Right atrium auricular region (tissue), 2 donors: ENCODE data around the gene C1QTNF6. TPM values are rescaled to one million over a fixed set of nuclear protein-coding genes. Genes with fewer than 3 reads are reported as not detected.

Source experiments
- DNase-seq: peaks from one replicate; pipeline ENCODE4 v3.0.0-alpha.2; 2019; ENCODE audit warnings: low spot score
- H3K27ac ChIP-seq, 2 donors: fragments of 200-600 bp; sonication (generic); 1 replicate in 1 of 2; 2 replicates in 1 of 2; pipeline ENCODE4 v1.5.1; 2016 to 2019
- H3K27me3 ChIP-seq, 2 donors: fragments of 200-600 bp; sonication (generic); one replicate each; pipeline versions ENCODE4 v1.5.1 to v1.6.0; 2017 to 2019
- H3K36me3 ChIP-seq: fragments of 200-600 bp; sonication (generic); one replicate; pipeline ENCODE4 v1.5.1; 2016
- H3K4me1 ChIP-seq, 2 donors: fragments of 200-600 bp; sonication (generic); one replicate each; pipeline versions ENCODE4 v1.5.1 to v1.6.0; 2017 to 2019
- H3K4me3 ChIP-seq, 2 donors: fragments of 200-600 bp; sonication (generic); 1 replicate in 1 of 2; 2 replicates in 1 of 2; pipeline ENCODE4 v1.5.1; 2017 to 2019; ENCODE audit warnings: mild to moderate bottlenecking in 1 of 2, moderate library complexity in 1 of 2
- H3K9me3 ChIP-seq, 2 donors: fragments of 200-600 bp; sonication (generic); one replicate each; pipeline ENCODE4 v1.5.1; 2019
- CTCF ChIP-seq, 2 donors: fragments of 200-600 bp; sonication (generic); IDR thresholded peaks; one replicate each; pipeline ENCODE4 v1.5.1; 2019; ENCODE audit warnings: antibody characterized with exemption in 2 of 2
- total RNA-seq, 2 donors: library from RNA; depleted of rRNA; stranded (reverse); fragments of >200 nt; gene quantifications; one replicate each; pipeline ENCODE4 v1.1.0, GENCODE V29; 2016

The C1QTNF6 gene
- total RNA-seq, 2 donors from 2014 or later: 1.6 to 2.2 TPM

DNA sequence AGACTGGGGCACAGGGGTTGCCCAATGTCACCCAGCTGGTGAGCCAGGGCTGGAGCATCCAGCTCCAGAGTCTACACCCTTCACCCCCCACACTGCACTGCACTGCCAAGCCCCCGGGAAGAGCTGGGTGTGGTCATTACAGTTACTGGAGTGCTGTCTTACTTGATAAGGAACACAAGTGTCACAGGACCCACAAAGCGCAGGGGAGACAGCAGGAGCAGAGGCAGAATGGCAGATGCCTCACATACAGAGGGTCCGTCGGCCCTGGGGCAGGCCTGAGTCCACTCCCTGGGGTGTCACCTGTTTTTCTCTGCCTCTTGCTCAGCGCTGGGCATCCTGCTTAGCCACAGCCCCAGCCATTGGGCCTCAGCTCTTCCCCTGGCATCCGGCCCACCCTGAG, 46.1 kb downstream of the C1QTNF6 start:
- no peaks in the 10 kb centered on the region for H3K9me3 ChIP-seq
- H3K27me3 ChIP-seq: no peaks in the 10 kb centered on the region
- no peak overlapping the region for H3K4me3 ChIP-seq
- no peak for DNase-seq
- H3K27ac ChIP-seq: no peak overlapping the region
- no peak for TF ChIP-seq CTCF (IDR thresholded peaks at IDR 0.05)
- H3K4me1 ChIP-seq: peaks cover 0 to 9% of the 10 kb centered on the region in 2 donors
- H3K36me3 ChIP-seq: no peaks in the 10 kb centered on the region

DNA sequence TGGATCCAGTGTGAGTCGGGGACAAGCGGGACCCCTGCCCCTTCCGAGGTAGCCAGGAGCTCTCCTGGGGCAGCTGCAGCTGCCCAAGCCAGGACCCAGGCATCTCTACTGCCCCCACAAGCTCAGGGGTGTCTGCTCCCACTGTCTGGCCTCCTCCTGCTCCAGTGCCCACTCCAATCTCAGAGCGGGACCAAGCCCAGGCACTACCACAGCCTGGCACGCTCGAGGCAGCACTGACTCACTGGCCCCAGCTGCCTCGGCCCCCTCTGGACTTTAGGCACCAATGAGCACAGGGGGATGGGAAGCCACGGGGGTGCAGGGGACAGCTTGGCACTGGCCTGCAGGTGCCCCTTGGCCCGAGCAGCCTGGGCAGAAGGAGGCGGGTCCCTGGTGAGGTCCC, 46.6 kb downstream of the C1QTNF6 start:
- H3K27me3 ChIP-seq: no peaks in the 10 kb centered on the region
- DNase-seq: no peak
- no peaks in the 10 kb centered on the region for H3K9me3 ChIP-seq
- H3K4me3 ChIP-seq: no peak overlapping the region
- H3K36me3 ChIP-seq: no peaks in the 10 kb centered on the region
- peaks cover 0 to 9% of the 10 kb centered on the region in 2 donors for H3K4me1 ChIP-seq
- TF ChIP-seq CTCF (IDR thresholded peaks at IDR 0.05): no peak
- H3K27ac ChIP-seq: no peak overlapping the region

DNA sequence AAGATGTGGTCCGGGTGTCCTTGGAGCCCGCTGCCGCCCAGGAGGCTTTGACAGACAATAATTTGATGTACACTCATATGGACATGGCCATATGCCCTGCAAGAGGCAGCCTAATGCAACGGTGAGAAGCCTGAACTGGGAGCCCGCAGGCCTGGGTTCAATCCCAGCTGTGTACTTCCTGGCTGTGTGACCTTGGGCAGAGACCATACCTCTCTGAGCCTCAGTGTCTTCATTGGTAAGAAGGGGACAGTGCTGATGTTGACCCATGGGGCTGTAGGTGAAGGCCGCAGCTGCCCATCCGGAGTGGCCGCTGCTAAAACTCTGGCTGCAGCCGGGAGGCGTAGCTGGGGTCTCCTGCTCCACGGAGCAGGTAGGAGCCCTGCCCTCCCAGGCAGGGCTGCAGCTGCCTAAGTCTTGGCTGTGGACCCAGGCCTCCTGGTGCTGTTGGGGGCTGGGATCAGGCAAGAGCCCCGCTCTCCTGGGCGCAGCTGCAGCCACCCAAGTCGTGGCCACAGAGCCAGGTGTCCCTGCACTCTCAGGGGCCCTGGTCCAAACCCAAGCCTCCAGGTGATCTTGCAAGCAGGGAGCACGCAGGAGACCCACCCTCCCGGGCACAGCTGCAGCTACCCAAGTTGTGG, 47.2 kb downstream of the C1QTNF6 start:
- Histone ChIP-seq H3K27me3 (no peaks in the 10 kb centered on the region), H3K9me3 (no peaks in the 10 kb centered on the region), H3K4me3 (no peak overlapping the region), H3K4me1 (peaks cover 0 to 9% of the 10 kb centered on the region in 2 donors), H3K27ac (no peak overlapping the region), H3K36me3 (no peaks in the 10 kb centered on the region)
- DNase-seq: no peak
- TF ChIP-seq CTCF (IDR thresholded peaks at IDR 0.05): no peak

DNA sequence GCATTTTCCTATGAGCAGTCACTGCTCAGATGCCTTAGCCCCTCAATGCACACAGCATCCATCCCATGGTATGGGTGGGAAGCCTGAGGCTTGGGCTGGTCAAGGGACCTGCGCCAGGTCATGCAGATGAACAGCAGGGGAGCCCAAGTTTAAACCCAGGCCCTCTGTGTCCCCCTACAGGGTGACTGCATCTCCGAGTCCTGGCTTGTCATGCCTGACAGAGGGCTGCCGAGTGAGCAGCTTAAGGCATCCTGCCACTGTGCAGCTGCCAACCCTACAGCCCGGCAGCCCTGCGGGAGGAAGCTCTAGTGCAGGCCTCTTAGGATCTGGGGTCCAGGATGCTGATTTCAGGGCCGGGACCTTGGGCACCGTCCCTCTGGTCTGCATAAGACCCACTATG, 48.3 kb downstream of the C1QTNF6 start:
- Histone ChIP-seq H3K36me3 (no peaks in the 10 kb centered on the region), H3K27ac (no peak overlapping the region), H3K9me3 (no peaks in the 10 kb centered on the region), H3K4me1 (no peaks in the 10 kb centered on the region), H3K27me3 (no peaks in the 10 kb centered on the region), H3K4me3 (no peak overlapping the region)
- no peak for TF ChIP-seq CTCF (IDR thresholded peaks at IDR 0.05)
- no peak for DNase-seq

DNA sequence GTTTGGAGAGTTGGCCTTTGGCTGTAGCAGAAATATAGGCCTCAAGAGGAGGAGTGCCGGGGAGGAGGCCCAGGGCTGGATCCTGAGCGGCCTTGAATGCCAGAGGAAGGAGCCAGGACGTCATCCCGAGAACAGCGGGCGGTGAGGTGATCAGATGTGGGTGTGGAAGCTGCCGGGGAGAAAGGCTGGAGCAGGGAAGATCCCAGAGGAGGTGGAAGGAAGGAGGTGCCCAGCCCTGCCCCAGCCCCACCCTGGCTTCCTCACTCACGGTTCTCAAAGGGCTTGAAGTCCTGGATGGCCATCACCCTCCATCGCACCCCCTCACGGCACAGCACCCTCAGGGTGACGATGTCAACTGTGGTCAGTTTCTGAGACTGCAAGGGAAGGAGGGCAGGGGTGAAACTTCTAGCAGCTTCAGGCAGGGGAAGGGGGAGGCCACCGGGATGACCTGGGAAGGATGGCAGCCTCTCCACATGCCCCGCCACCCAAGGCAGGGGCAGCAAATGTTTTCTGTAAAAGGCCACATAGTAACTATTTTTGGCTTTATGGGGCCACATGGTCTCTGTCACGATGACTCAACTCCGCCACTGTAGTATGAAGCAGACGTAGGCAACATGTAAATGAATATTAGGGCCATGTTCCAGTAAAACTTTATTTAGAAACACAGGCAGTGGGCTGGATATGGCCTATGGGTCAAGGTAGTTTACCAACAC, 49.0 kb downstream of the C1QTNF6 start:
- Histone ChIP-seq H3K36me3 (no peaks in the 10 kb centered on the region), H3K27me3 (no peaks in the 10 kb centered on the region), H3K27ac (no peak overlapping the region), H3K9me3 (no peaks in the 10 kb centered on the region), H3K4me1 (no peaks in the 10 kb centered on the region), H3K4me3 (no peak overlapping the region)
- TF ChIP-seq CTCF (IDR thresholded peaks at IDR 0.05): no peak
- DNase-seq: no peak
